Stimulated activated CD4-positive, alpha-beta T cell treated with anti-CD3 and anti-CD28 coated beads, Interleukin-2, amount 100 ng/mL, for 48 hours (primary cell): Measurements from ENCODE around the gene ABCA10.
"Not testable (repeated sequence)": the region's sequence is repeated elsewhere in the genome, so short reads cannot be mapped to it uniquely, and the experiment has no call there.

ENCODE experiments used
- DNase-seq, 2 donors: peaks; one replicate each; pipeline ENCODE4 v3.0.0-alpha.2; 2020

ABCA10 gene

DNA sequence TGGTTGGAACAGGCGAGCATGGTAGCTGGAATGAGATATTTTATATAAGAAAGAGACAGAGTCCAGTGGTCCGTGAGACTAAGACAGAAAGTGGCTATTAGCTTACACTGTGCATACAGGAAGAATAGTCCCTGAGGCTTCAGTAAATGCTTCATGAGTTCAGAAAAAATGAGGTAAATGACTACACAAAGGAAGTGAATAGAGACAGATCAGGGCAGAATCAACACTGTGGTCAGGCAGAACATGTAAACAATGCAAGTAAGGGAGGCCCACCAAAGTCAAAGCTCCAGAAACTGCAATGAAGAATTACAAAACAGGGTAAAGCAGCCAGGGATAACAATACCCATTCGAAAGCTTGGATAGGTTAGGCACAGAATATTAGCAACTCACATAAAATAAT, 4.8 kb downstream of the ABCA10 start:
- DNase-seq: no peak

DNA sequence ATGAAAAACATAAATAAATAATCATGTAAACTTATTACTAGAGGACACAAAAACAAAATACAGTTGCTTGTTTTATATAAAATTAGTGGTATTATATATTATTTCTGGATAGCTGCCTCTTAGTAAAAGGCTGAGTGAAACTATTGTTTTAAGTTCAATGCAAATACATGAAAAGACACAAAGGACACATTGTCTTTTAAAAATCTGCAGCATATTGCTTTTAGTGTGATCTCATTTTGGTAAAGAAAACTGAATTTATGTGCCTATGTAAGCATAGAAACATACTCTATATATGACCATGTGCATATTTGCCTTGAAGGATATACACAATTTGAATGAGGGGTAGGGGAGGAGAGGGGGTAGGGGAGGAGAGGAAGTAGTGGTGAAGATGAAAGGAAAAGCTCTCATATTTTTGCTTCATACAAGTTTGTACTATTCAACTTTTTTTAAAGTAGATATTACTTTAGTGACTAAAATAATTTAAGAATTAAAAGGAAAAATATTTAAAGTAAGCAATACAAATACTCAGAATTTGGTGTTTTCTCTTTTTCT, 5.8 kb downstream of the ABCA10 start:
- no peak for DNase-seq

DNA sequence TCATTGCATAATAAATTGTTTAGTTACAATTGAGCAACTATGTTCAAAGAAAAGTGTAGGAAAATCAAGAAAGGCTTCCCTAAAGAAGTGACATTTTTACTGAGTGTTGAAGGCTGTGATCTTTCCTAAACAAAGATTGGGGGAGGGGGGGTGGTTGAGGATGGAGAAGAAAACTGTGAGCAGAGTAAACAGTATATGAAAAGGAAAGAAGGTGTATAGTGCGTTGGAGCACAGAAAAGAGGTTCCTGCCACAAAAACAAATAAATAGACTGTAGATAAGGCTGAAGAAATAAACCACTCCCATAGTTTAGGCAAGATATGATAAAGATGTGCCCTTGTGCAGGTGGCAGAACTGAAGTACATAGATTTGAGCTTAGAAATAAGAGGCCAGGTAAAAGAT, 8.5 kb downstream of the ABCA10 start:
- no peak for DNase-seq

DNA sequence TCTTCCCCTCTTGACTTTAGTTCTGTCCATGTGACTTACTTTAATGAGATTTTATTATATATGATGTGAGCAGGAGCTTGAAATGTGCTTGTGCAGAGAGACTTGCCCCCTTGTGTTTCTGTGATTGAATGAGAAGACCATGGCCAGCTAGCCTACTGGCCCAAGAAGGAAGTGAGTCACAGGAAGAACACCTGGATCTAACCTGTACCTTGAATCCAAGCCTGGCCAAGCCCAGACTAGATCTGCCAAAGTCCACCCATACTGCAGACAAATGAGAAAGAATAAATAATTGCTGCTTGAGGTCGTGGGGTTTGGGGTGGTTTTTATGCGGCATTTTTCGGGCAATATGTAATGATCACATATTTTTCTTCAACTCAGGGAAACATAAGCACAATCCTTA, 9.6 kb downstream of the ABCA10 start:
- DNase-seq: no peak

DNA sequence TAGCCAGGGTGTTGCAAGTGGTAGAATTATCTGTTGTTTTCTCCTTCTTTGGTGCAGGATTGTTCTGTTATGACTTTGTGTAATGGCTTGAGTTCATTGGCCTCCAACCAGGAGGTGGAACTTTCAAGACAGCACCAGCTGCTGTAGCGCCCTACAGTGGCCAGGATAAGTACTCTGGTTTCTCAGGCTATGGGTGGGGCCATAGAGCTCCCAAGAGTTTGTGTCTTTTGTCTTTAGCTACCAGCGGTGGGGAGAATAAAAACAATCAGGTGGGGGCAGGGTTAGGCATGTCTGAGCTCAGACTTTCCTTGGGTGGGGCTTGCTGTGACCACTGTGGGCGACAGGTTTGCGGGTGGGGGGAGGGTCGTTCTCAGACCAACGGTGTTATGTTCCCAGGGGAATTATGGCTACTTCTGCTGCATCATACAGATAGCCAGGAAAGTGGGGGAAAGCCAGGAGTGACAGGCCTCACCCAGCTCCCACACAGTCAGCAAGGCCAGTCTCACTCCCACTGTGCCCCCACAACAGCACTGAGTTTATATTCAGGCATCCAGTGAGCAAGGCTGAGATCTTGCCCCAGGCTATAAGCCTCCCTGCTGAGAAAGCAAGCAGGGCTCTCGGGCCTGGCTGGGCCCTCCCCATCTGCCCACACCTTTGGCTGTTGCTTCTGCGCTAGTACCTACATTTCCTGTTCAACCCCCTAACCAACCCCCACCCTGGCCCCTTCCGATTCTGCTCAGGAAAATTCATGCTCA, 15.4 kb downstream of the ABCA10 start:
- no peak for DNase-seq

DNA sequence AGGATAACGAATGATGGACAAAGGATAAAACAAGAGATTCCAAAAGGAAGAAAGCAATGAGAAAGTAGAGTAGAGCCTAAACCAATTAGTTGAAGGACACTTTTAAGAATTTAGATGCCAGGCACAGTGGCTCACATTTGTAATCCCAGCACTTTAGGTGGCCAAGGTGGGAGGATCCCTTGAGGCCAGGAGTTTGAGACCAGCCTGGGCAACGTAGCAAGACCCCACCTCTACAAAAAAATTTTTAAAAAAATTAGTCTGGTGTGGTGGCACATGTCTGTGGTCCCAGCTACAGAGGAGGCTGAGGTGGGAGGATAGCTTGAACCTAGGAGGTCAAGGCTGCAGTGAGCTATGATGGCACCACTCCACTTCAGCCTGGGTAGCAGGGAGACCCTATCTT, 20.0 kb downstream of the ABCA10 start:
- no peak for DNase-seq

DNA sequence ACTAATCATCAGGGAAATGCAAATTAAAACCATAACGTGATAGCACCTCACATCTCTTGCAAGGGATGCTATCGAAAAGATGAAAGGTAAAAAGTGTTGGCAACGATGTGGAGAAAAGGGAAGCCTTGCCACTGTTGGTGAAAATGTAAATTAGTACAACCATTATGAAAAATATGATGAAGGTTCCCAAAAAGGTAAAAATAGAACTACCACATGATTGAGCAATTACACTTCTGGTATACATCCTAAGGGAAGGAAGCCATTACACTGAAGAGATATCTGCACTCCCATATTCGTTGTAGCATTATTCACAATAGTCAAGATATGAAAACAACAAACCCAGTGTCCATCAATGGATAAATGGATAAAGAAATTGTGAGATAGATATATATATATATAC, 21.5 kb downstream of the ABCA10 start:
- DNase-seq: no peak

DNA sequence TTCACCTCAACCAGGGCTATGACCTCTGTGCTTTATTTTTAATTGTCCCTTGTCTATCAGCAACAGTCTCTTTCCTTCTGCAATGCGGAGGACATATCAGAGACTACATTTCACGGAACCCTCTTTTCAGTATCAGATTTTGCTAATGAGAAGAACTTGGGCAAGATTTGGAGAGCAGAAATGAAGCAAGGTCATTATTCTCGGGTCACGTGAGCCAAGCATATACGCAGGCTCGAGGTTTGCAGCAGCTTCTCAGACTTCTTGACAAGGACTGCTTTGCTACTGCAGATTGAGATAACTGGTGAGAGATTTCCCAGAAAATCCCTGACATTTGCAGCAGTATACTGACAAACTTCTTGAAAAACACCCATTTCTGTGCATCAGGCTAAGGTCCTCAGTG, 30.4 kb downstream of the ABCA10 start:
- no peak for DNase-seq

DNA sequence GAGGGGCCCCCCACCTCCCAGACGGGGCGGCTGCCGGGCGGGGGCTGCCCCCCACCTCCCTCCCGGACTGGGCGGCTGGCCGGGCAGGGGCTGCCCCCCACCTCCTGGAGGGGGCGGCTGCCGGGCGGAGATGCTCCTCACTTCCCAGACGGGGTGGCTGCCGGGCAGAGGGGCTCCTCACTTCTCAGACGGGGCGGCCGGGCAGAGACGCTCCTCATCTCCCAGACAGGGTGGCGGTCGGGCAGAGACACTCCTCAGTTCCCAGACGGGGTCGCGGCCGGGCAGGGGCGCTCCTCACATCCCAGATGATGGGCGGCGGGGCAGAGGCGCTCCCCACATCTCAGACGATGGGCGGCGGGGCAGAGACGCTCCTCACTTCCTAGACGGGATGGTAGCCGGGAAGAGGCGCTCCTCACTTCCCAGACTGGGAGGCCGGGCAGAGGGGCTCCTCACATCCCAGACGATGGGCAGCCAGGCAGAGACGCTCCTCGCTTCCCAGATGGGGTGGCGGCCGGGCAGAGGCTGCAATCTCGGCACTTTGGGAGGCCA, 32.4 kb downstream of the ABCA10 start:
- not testable (repeated sequence) for DNase-seq

DNA sequence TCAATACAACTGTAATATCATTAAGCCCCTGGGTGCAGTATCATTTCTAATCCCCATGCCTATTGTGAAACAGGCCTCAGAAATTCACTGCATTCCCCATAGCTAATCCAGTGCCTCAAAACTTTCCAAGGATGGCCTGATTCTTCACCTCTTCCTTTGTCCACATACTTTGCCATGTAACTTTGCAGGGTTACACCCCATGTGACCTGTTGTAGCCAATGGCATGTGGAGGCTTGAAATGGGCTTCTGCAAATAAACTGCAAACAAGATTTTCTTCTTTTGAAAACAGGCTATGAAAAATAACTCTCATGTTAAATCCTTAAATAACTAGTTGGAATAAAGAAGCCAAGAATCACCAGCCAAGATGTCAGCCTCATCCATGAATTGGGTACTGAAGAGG, 35.9 kb downstream of the ABCA10 start:
- DNase-seq: no peak

DNA sequence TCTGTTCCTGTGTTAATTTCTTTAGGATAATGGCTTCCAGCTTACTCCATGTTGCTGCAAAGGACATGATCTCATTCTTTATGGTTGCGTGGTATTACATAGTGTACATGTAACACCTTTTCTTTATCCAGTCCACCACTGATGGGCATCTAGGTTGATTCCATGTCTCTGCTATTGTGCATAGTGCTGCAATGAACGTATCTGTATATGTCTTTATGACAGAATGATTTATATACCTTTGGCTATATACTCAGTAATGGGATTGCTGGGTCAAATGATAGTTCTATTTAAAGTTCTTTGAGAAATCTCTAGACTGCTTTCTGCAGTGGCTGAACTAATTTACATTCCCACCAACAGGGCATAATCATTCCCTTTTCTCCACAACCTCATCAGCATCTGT, 39.8 kb downstream of the ABCA10 start:
- no peak for DNase-seq

DNA sequence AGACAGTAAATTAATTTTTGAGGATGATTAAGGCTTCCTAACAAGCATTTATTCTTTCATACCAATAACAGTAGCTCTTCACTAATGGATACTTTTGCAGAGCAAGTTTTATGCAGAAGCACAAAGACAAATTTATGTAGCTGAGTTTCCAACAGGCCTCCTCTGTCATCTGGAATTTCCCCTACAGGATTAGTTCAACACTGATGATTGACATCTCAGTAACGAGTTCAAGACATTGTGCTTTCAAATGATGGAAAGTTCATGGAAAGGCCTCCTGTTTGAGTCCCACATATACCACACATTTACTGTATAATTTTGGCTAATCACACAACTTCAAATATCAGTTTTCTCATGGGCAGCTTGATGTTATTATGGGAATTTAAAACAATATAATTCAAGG, 40.6 kb downstream of the ABCA10 start:
- DNase-seq: no peak

DNA sequence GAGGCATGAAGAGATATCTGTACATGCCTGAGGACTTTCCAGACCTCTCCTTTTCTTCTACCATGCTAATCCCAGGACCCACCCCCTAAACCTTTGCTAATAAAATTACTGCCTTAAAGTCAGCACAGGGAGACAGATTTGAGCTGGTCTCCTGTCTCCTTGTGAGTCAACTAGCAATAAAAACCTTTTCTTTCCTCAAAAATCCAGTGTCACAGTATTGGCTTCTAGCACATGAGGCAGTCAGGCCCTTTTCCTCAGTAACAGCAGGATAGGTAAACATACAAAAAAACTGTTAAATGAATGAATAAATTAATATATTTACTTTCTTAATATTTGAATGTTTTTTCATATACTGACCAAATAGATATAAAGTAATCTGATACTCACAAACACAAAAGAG, 41.3 kb downstream of the ABCA10 start:
- no peak for DNase-seq

DNA sequence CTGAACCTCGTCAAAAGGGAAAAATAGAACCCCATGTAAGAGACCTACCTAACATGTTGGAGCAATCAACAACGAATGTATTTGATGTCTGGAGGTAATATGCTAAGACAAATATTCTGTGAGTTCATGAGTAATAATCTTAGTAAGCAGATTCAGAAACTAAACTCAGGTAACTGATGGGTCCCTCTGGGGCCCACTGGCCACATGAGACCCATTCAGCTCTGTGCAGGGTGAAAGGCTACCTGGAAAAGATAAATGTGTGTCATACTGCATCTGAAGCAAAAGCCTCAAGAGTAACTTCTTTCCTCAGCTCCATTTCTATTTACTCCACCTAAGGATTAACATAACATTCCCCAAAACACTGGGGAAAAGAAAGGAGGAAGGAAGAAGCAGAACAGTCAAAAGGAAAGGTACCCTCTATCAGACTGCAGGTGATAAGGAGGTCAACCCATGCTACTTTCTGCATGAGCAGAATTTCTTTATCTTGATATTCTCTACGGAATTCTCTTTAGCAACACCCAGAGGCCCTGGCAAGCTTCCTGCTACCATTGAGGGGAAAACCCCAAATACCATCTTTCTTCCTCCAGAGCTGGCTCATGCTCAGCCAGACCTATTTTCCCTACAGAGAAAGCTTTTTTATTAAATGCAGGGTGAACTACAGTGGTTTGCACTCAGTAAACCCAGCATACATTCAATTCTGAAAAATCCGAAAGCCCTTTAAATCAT, 49.2 kb downstream of the ABCA10 start:
- no peak for DNase-seq

DNA sequence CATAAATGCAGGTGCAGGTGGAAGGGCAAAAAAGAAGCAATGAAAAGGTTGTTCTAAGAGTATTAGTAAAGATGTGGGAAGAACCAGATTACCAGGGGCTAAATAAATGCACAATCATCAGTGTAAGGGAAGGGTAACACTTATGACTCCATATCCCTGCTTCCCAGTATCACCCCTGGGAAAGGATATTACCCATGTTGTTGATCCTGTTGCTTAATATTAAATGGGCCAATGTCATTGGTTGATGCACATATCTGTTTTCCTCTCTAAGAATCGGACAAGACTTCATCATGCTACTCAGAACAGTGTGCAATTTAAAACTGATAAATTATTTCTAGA, 52.2 kb downstream of the ABCA10 start:
- DNase-seq: no peak

DNA sequence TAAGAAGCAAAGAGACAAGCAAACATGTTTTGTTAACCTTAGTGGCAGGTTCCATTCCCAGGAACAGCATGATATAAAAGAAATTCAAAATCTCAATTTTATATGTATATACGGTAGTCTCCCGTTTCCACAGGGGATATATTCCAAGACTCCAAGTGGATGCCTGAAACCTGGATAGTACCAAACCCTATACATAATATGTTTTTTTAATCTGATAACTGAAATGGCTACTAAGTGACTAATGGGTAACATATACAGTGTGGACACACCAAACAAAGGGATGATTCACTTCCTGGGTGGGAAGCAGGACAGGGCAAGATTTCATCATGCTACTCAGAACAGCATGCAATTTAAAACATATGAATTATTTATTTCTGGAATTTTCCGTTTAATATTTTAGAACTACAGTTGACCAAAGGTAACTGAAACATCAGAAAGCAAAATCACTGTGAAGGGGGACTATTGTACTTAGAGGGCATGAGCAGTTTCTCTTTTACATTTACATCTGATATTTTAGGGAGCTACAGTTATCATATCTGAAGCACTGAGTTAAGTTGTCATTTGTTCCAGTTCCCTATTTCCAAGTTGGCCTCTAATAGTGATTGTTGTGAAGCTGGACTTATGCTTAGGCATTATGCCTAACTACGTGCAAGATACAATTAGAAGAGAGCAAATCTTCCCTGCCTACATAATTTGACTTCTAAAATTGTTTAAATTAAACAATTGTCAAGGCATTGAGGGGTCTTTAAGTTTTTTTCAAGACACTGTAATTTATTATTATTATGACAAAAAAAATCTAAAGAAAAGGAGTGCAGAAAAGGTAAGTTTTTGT, 52.8 kb downstream of the ABCA10 start:
- DNase-seq: no peak

DNA sequence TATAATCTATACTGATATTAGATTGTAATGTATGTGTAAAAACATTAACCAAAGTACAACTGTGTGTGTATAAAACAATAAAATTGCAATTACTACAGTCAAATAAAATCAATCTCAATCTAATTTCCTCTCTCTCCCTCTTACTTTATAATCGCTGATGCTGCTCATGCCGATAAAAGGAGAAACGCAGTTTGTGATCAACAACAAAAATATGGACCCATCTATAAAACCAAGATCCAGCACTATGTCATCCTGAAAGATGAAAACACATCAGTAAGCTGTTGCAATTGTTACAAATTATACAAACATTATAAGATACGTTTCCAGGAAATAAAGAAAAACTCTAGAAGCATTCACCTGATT, 53.4 kb downstream of the ABCA10 start:
- no peak for DNase-seq

DNA sequence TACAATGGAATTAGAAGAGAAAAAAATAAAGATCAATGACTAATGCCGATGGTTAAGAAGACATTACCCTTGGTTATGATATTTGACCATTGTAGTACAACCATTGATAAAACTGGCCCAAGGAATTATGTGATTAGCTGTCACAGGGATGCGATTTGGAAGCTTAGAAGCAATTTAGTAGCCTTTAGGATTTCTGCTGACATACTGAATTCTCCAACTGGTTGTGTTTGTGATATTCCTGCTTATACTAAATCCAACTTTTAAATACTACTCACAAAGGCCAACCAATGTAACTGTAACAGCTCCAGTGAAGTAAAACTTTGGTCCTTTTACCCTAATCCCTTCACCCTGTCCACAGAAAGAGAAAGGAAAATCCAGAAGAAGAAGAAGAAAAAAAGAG, 55.5 kb downstream of the ABCA10 start:
- DNase-seq: no peak

DNA sequence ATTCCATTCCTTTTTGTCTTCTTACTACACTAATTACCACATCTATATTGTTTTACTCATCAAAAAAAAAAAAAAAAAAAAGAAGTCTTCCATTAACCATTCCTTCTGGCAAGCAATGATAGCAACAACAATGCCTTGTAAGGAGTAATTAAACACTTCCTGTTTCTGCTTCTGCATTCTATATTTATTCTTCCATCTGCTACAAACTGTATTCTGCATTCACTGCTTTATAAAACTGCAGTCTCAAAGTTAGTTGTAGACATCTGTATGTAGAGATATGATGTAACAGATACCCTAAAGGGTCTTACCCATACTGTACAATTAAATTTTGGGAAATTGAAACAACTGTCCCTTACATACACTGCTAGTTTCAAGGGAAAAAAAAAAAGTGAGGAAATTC, 58.2 kb downstream of the ABCA10 start:
- DNase-seq: no peak

DNA sequence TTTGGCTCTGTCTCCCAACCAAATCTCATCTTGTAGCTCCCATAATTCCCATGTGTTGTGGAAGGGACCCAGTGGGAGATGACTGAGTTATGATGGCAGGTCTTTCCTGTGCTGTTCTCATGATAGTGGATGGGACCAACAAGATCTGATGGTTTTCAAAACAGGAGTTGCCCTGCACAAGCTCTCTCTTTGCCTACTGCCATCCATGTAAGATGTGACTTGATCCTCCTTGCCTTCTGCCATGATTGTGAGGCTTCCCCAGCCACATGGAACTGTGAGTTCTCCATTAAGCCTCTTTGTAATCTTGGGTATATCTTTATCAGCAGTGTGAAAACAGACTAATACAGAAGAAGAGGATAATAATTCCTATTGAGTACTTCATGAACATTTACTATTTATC, 60.0 kb downstream of the ABCA10 start:
- DNase-seq: not testable (repeated sequence)

DNA sequence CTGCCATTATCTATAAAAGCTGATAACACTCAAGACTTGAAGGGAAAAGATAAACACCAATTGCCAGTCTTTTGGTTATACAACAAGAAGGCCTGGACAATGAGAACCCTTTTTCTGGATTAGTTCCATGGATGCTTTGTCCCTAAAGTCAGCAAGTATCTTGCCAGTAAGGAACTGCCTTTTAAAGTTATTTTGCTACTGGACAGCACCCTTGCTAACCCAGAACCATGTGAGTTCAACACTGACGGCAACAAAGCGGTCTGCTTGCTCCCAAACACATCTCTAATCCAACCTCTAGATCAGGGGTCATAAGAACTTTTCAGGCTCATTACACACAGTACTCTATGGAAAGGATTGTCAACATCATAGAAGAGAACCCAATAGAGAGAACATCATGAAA, 61.7 kb downstream of the ABCA10 start:
- DNase-seq: no peak

DNA sequence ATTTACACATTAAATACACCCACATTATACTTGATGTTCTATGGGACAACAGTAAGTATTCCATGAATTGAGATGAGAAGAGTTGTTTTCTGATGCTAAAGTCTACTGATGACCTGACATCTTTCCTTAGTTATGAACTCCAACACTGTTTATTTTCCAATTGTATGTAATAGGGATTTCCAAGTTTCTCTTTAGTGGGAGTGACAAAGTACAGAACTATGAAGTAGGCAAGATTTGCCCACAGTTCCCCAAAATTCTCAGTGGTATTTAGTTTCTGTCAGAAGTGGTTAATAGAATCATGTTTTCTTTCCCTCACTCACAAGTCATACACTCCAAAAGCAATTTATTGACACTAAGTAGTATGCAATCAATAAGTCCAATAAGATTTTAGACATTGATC, 64.4 kb downstream of the ABCA10 start:
- DNase-seq: no peak

DNA sequence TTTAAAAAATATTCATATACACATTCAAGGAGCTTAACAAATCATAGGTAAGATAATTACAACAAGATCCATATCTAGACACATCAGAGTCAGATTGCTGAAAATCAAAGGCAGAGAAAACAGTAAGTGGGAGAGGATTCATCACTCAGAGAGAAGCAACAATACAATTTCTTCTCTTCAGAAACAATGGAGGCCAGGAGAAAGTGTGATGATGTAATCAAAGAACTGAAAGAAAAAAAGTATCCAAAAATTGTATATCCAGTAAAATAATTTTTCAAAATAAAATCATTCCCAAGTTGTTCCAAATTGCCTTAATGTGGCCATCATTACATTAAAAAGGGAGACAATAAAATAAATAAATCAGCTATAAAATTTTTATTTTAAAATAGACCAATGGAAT, 69.2 kb downstream of the ABCA10 start:
- DNase-seq: no peak

DNA sequence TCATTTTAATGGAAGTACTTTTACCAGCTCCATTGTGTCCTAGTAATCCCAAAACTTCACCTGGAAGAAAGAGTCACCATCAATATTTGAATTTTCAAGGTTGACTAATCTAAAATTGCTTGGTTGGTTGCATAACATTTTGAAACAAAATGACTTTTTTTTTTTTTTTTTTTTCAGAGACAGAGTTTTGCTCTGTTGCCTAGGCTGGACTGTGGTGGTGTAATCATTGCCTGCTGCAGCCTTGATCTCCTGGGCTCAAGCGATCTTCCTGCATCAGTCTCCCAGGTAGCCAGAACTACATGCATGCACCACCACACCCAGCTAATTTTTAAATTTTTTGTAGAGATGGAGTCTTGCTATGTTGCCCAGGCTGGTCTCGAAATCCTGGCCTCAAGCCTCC, 74.4 kb downstream of the ABCA10 start:
- DNase-seq: no peak
